GM12878 (cell line): ENCODE measurements around the gene ACOT7. TPM values are rescaled to one million over a fixed set of nuclear protein-coding genes. Genes with fewer than 3 reads are reported as not detected.

Experiments used
- ATAC-seq: fragments of 200-7000 bp; cut with Tn5 transposase; 3 replicates; pipeline ENCODE4 v1.9.1; 2020; ENCODE audit warnings: mild to moderate bottlenecking, moderate library complexity
- BruUV-seq: library from RNA; stranded (reverse); fragments of 400-500 nt; replicated peaks from 2 replicates; lab custom pipeline; 2021; lab: Mats Ljungman, UMichigan
- CTCF ChIA-PET: fragments of 300-600 bp; sonication (Branson Sonifier 250); formaldehyde crosslinking; extraction: SDS; loops from one replicate; lab custom pipeline; 2021; ENCODE audit warnings: inconsistent platforms; lab: Yijun Ruan, JAX
- POLR2A ChIA-PET: fragments of 350-600 bp; formaldehyde crosslinking; extraction: SDS; loops from one replicate; lab custom pipeline; 2021; ENCODE audit warnings: inconsistent platforms; lab: Charles Lee
- RAD21 ChIA-PET: fragments of 300-600 bp; sonication (Branson Sonifier 250); formaldehyde crosslinking; loops from one replicate; lab custom pipeline; 2023; ENCODE audit warnings: antibody characterized with exemption; ENCODE audit not compliant: unreplicated experiment; lab: Charles Lee
- SMC1A ChIA-PET: fragments of 300-600 bp; sonication (Branson Sonifier 250); formaldehyde crosslinking; loops from one replicate; lab custom pipeline; 2023; ENCODE audit not compliant: unreplicated experiment, uncharacterized antibody; lab: Charles Lee
- DNase-seq: peaks from one replicate; pipeline ENCODE4 v3.0.0-alpha.2; 2011; ENCODE audit warnings: low read depth, low spot score
- FAIRE-seq: peaks from 3 replicates; lab custom pipeline; 2011; peaks lifted over from hg19 to GRCh38; lab: Jason Lieb, UNC
- H2AFZ ChIP-seq: 2 replicates; pipeline ENCODE4 v1.6.0; 2011; ENCODE audit warnings: low read depth, low read length, control low read depth; ENCODE audit not compliant: control insufficient read depth
- H3K27ac ChIP-seq: 2 replicates; pipeline ENCODE4 v1.5.1; 2011; ENCODE audit warnings: control low read depth; ENCODE audit not compliant: control insufficient read depth, insufficient read depth
- H3K27me3 ChIP-seq, 2 experiments: replicated peaks in 1 of 2; 2 replicates each; pipeline versions ENCODE4 v1.6.0 to v1.6.1; 2011; ENCODE audit warnings: low read length in 1 of 2; ENCODE audit not compliant: control insufficient read depth in 2 of 2, insufficient read depth in 2 of 2
- H3K36me3 ChIP-seq, 2 experiments: 2 replicates each; pipeline ENCODE4 v1.5.1; 2011; ENCODE audit warnings: low read length in 1 of 2; ENCODE audit not compliant: control insufficient read depth in 2 of 2, insufficient read depth in 2 of 2
- H3K4me1 ChIP-seq: 2 replicates; pipeline ENCODE4 v1.6.1; 2011; ENCODE audit warnings: mild to moderate bottlenecking, low read length, moderate library complexity, mixed read lengths; ENCODE audit not compliant: control insufficient read depth, insufficient read depth
- H3K4me2 ChIP-seq: 2 replicates; pipeline ENCODE4 v1.6.0; 2011; ENCODE audit warnings: control low read depth; ENCODE audit not compliant: control insufficient read depth, insufficient read depth
- H3K4me3 ChIP-seq: fragments of 200-600 bp; sonication (generic); 2 replicates; pipeline ENCODE4 v1.5.1; 2016
- H3K79me2 ChIP-seq: 2 replicates; pipeline ENCODE4 v1.6.0; 2011; ENCODE audit warnings: low read length; ENCODE audit not compliant: control insufficient read depth, insufficient read depth
- H3K9ac ChIP-seq: 2 replicates; pipeline ENCODE4 v1.8.0; 2011; ENCODE audit warnings: low read length, control low read depth, mixed read lengths; ENCODE audit not compliant: control insufficient read depth, insufficient read depth
- H3K9me3 ChIP-seq: replicated peaks from 3 replicates; pipeline ENCODE4 v1.5.1; 2011; ENCODE audit warnings: mild to moderate bottlenecking, low read length; ENCODE audit not compliant: control insufficient read depth, insufficient read depth
- H4K20me1 ChIP-seq: 2 replicates; pipeline ENCODE4 v1.6.0; 2011; ENCODE audit not compliant: control insufficient read depth, insufficient read depth
- MEF2B ChIP-seq: fragments of 450-650 bp; IDR thresholded peaks from 2 replicates; pipeline ENCODE4 v1.6.1; 2018; ENCODE audit warnings: mild to moderate bottlenecking, moderate library complexity; ENCODE audit not compliant: partially characterized antibody, poor library complexity, severe bottlenecking
- NRF1 ChIP-seq: conservative IDR thresholded peaks from 2 replicates; pipeline ENCODE4 v1.6.1; 2011; ENCODE audit warnings: mild to moderate bottlenecking, low read depth, low read length, improper control_type of control experiment
- RUNX3 ChIP-seq: IDR thresholded peaks from 2 replicates; pipeline ENCODE4 v1.6.1; 2012; ENCODE audit warnings: low read length, inconsistent platforms
- STAT1 ChIP-seq: fragments of 450-650 bp; conservative IDR thresholded peaks from 2 replicates; pipeline ENCODE4 v1.6.1; 2014; ENCODE audit warnings: antibody characterized with exemption, mild to moderate bottlenecking
- WGBS: methylation state at CpG from one replicate; pipeline ENCODE4 v1.1.6; 2016; ENCODE audit warnings: low lambda C conversion rate; ENCODE audit not compliant: insufficient replicate concordance, insufficient coverage; ENCODE audit errors: missing lambda C conversion rate; 5-methylcytosine and 5-hydroxymethylcytosine counted together
- in situ Hi-C: fragments of 300-500 bp; cut with MboI; formaldehyde crosslinking; loops from 9 replicates; pipeline ENCODE4 v1.14.3; 2018; ENCODE audit warnings: mixed read lengths
- intact Hi-C: fragments of 100-400 bp; cut with micrococcal nuclease; formaldehyde crosslinking; loops from one replicate; pipeline ENCODE4 v1.14.2; 2022; ENCODE audit not compliant: unreplicated experiment
- polyA plus RNA-seq, 11 experiments: library from polyadenylated mRNA; depleted of rRNA in 4 of 11; unstranded in 6 of 11; stranded (reverse) in 5 of 11; fragments of >200 nt; fragmentation: Nextera tagmentation in 4 of 11; fragmentation: Illumina TruSeq in 1 of 11; extraction: Ambion mirVana in 4 of 11; extraction: Trizol in 1 of 11; gene quantifications; 1 replicate in 1 of 11; 2 replicates in 10 of 11; pipeline versions ENCODE4 v1.2.1 to v1.2.3, GENCODE V29; 2011 to 2016; ENCODE audit warnings: inconsistent platforms in 2 of 11, missing spikeins in 2 of 11, low read depth in 1 of 11
- total RNA-seq, 4 experiments: library from RNA; depleted of rRNA in 3 of 4; stranded (reverse); fragments of >200 nt in 3 of 4; fragmentation: Illumina TruSeq in 1 of 4; extraction: Trizol in 1 of 4; gene quantifications; 2 replicates each; pipeline versions ENCODE4 v1.2.1 to v1.2.3, GENCODE V29; 2013 to 2021
- TF ChIP-seq, protein P1 (sequence below): fragments of 450-650 bp; formaldehyde crosslinking; IDR thresholded peaks from 2 replicates; pipeline ENCODE4 v1.4.0; 2020; ENCODE audit warnings: mild to moderate bottlenecking, moderate library complexity

Gene ACOT7
- total and polyA plus RNA-seq, 10 of the 15 experiments (the other 5 are each of a cell fraction or from before 2014, with no cell fraction given): 8.9 to 206 (median 61.2) TPM

DNA sequence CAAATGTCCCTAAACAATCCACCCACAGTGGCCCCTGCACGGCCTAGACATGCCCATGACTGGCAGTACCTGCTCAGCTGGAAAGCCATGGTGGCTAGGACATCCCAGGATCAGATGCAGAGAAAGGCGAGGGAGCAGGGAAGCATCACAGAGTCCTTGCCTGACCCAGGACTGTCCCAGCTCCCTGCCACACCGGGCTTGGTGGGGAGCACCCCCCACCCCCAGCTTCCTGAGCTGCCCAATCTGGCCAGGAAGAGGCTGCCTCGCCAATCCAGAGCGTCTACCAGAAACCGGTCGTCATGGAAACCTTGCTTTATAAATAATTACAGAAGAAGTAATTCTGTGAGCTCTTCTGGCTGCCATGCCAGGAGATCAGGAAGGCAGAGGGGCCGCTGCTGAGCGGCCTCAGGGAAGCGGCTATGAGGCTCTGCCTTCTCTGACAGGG is 34.8 kb downstream of the ACOT7 start (continued):
- TF ChIP-seq, protein P1, sequence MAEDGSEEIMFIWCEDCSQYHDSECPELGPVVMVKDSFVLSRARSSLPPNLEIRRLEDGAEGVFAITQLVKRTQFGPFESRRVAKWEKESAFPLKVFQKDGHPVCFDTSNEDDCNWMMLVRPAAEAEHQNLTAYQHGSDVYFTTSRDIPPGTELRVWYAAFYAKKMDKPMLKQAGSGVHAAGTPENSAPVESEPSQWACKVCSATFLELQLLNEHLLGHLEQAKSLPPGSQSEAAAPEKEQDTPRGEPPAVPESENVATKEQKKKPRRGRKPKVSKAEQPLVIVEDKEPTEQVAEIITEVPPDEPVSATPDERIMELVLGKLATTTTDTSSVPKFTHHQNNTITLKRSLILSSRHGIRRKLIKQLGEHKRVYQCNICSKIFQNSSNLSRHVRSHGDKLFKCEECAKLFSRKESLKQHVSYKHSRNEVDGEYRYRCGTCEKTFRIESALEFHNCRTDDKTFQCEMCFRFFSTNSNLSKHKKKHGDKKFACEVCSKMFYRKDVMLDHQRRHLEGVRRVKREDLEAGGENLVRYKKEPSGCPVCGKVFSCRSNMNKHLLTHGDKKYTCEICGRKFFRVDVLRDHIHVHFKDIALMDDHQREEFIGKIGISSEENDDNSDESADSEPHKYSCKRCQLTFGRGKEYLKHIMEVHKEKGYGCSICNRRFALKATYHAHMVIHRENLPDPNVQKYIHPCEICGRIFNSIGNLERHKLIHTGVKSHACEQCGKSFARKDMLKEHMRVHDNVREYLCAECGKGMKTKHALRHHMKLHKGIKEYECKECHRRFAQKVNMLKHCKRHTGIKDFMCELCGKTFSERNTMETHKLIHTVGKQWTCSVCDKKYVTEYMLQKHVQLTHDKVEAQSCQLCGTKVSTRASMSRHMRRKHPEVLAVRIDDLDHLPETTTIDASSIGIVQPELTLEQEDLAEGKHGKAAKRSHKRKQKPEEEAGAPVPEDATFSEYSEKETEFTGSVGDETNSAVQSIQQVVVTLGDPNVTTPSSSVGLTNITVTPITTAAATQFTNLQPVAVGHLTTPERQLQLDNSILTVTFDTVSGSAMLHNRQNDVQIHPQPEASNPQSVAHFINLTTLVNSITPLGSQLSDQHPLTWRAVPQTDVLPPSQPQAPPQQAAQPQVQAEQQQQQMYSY (CRISPR knock-in tag): no peak
- TF ChIP-seq RUNX3 (peak; percentile 18; the same call in 1 of the 2 replicates), NRF1 (no peak)

DNA sequence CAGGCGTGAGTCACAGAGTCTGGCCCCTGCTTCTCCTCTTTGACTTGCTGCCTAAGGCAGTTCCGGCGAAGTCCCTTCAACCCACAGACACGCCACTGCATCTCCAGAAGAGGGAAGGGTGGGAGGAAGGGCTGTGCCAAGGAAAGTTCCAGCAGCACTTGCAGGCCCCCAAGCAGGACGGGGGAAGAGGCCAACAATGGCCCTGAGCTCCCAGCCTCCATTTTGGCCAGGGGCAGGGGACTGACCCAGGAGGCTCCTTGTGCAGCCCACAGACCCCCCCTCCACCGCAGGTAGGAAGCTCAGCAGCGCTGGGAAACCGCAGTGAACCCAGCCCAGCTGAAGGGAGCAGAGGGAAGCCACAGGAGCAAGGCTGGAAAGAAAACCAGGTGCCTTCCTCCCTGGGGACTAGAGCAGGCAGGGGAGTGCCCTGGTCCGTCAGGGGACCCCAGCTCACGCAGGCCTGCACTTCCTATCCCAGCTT is 35.4 kb downstream of the ACOT7 start:
- DNase-seq (no peak), ATAC-seq (no peak), FAIRE-seq (no peak)
- Histone ChIP-seq H2AFZ (0 out of 2 replicates have a peak overlapping the region, but pooled peaks have one; percentile 2), H3K79me2 (peaks cover 21% of the 10 kb centered on the region), H3K36me3 (no peaks in the 10 kb centered on the region; a peak in 2 of 4 replicates), H3K4me2 (peak overlapping the region; percentile 100), H3K27ac (peak overlapping the region; percentile 97), H3K4me1 (peaks cover 26% of the 10 kb centered on the region), H3K27me3 (no peaks in the 10 kb centered on the region), H3K9ac (peak overlapping the region; percentile 87), H3K9me3 (no peaks in the 10 kb centered on the region), H3K4me3 (no peak overlapping the region), H4K20me1 (no peaks in the 10 kb centered on the region)
- RAD21 ChIA-PET: interaction anchor here (0.9 to 6.5 kb wide), 6 partner anchors 16 to 112 kb away, joined by 3 to 54 read pairs (median 5); partner anchors contain the start of gene ACOT7
- intact Hi-C loops: loop anchor here (5.0 kb wide), 1 partner anchor 34 kb away; the partner anchor contains the start of gene ACOT7
- TF ChIP-seq STAT1 (no peak), RUNX3 (peak; percentile 18; the same call in 1 of the 2 replicates), MEF2B (peak; percentile 44)
- CTCF ChIA-PET: interaction anchor here (0.6 to 15.2 kb wide), 11 partner anchors 10 to 158 kb away, joined by 3 to 276 read pairs (median 5); partner anchors contain the start of genes ACOT7 and RPL22
- POLR2A ChIA-PET: interaction anchor here (0.7 to 1.8 kb wide), 3 partner anchors 35 to 57 kb away, joined by 4 to 27 read pairs (median 4); partner anchors contain the start of gene ACOT7
- BruUV-seq: no TSS peak
- in situ Hi-C loops: no loop called here
- SMC1A ChIA-PET: interaction anchor here (0.5 to 2.0 kb wide), 8 partner anchors 37 to 180 kb away, joined by 3 to 15 read pairs (median 4); partner anchors contain the start of gene ICMT
- 96% methylated on average over 10 of the region's 10 CpGs for whole genome bisulfite sequencing
